Caco-2 (cell line): ENCODE measurements around the gene ZNF324. TPM values are rescaled to one million over a fixed set of nuclear protein-coding genes. Genes with fewer than 3 reads are reported as not detected.
"Not testable (repeated sequence)": the region's sequence is repeated elsewhere in the genome, so short reads cannot be mapped to it uniquely, and the experiment has no call there.

Experiments used
- BruUV-seq: library from RNA; stranded (reverse); fragments of 400-500 nt; replicated peaks from 2 replicates; lab custom pipeline; 2021; lab: Mats Ljungman, UMichigan
- CTCF ChIA-PET: fragments of 300-600 bp; sonication (Branson Sonifier 250); formaldehyde crosslinking; loops from one replicate; lab custom pipeline; 2022; ENCODE audit warnings: antibody characterized with exemption; lab: Charles Lee
- POLR2A ChIA-PET: fragments of 300-600 bp; sonication (Branson Sonifier 250); formaldehyde crosslinking; loops from one replicate; lab custom pipeline; 2022; ENCODE audit warnings: antibody characterized with exemption; lab: Charles Lee
- DNase-seq, 2 experiments: peaks; one replicate each; pipeline versions ENCODE4 v3.0.0 to v3.0.0-alpha.2; 2020 to 2022
- H3K27me3 ChIP-seq: replicated peaks from 2 replicates; pipeline ENCODE4 v1.6.0; 2011; ENCODE audit warnings: low read length; ENCODE audit not compliant: control insufficient read depth, insufficient read depth
- H3K36me3 ChIP-seq: 2 replicates; pipeline ENCODE4 v1.5.1; 2011; ENCODE audit warnings: low read length; ENCODE audit not compliant: control insufficient read depth, insufficient read depth
- H3K4me1 ChIP-seq: fragments of 250-450 bp; sonication (Bioruptor Pico); 2 replicates; pipeline ENCODE4 v1.5.1; 2020; ENCODE audit warnings: mild to moderate bottlenecking
- H3K4me3 ChIP-seq: 2 replicates; pipeline ENCODE4 v1.5.1; 2011; ENCODE audit warnings: low read depth, mild to moderate bottlenecking, control low read depth, low read length
- H3K9me3 ChIP-seq: fragments of 250-450 bp; sonication (Bioruptor Pico); 2 replicates; pipeline ENCODE4 v1.5.1; 2020; ENCODE audit warnings: mild to moderate bottlenecking, moderate library complexity
- H3K27ac Mint-ChIP-seq: one replicate; pipeline ENCODE4 v1.8.0; 2022; ENCODE audit warnings: mixed read lengths; ENCODE audit not compliant: unreplicated experiment
- H3K27me3 Mint-ChIP-seq: one replicate; pipeline ENCODE4 v1.8.0; 2022; ENCODE audit warnings: mixed read lengths; ENCODE audit not compliant: insufficient read depth, unreplicated experiment
- H3K36me3 Mint-ChIP-seq: one replicate; pipeline ENCODE4 v1.8.0; 2022; ENCODE audit warnings: mild to moderate bottlenecking, mixed read lengths; ENCODE audit not compliant: insufficient read depth, unreplicated experiment
- H3K4me1 Mint-ChIP-seq: one replicate; pipeline ENCODE4 v1.8.0; 2022; ENCODE audit warnings: low read depth, mixed read lengths; ENCODE audit not compliant: unreplicated experiment
- H3K4me3 Mint-ChIP-seq: one replicate; pipeline ENCODE4 v1.8.0; 2022; ENCODE audit warnings: mild to moderate bottlenecking, moderate library complexity, mixed read lengths; ENCODE audit not compliant: unreplicated experiment
- H3K9me3 Mint-ChIP-seq: one replicate; pipeline ENCODE4 v1.8.0; 2022; ENCODE audit warnings: mixed read lengths; ENCODE audit not compliant: unreplicated experiment
- CTCF ChIP-seq, 2 experiments: fragments of 200-600 bp in 1 of 2; IDR thresholded peaks; 1 replicate in 1 of 2; 2 replicates in 1 of 2; pipeline versions ENCODE4 v1.5.1 to v1.8.0; 2011 to 2022; ENCODE audit warnings: antibody characterized with exemption in 1 of 2, control low read depth in 1 of 2, inconsistent platforms in 1 of 2, low read depth in 1 of 2, low read length in 1 of 2, mild to moderate bottlenecking in 1 of 2, moderate library complexity in 1 of 2; ENCODE audit not compliant: insufficient read depth in 1 of 2, severe bottlenecking in 1 of 2, unreplicated experiment in 1 of 2
- intact Hi-C: fragments of 100-400 bp; cut with micrococcal nuclease; formaldehyde crosslinking; loops from one replicate; pipeline ENCODE4 v1.10.0; 2022; ENCODE audit not compliant: unreplicated experiment
- total RNA-seq: library from RNA; stranded (reverse); gene quantifications from 2 replicates; pipeline ENCODE4 v1.2.3, GENCODE V29; 2022

The ZNF324 gene
- total RNA-seq, 1 experiment from 2014 or later: 10.6 TPM

DNA sequence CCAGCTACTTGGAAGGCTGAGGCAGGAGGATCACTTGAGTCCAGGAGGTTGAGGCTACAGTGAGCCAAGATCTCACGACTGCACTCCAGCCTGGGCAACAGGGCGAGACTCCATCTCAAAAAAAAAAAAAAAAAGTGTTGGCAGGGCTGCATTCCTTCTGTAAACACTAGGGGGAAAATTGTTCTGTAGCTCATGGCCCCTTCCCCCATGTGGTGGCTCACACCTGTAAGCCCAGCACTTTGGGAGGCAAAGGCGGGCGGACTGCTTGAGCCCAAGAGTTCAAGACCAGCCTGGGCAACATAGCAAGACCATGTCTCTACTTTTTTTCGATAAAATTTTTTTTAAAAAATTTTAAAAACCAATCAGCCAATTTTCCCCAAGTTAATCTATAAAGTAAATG, 17.5 kb downstream of the ZNF324 start:
- BruUV-seq, H3K9me3 Mint-ChIP-seq, intact Hi-C loops, H3K27ac Mint-ChIP-seq, H3K4me1 ChIP-seq, H3K36me3 Mint-ChIP-seq, H3K36me3 ChIP-seq, H3K4me1 Mint-ChIP-seq, CTCF ChIA-PET, DNase-seq, H3K27me3 ChIP-seq, H3K4me3 ChIP-seq, H3K4me3 Mint-ChIP-seq, H3K27me3 Mint-ChIP-seq, H3K9me3 ChIP-seq: not testable (repeated sequence)
- TF ChIP-seq CTCF (IDR thresholded peaks at IDR 0.05; ENCODE audit: insufficient read depth in 1 of 2, low read depth in 1 of 2, low read length in 1 of 2, severe bottlenecking in 1 of 2, unreplicated experiment in 1 of 2): peak in 1 of 2 experiments; percentile 22
- POLR2A ChIA-PET: interaction anchor here (1.0 kb wide), 1 partner anchor 35 kb away, joined by 3 read pairs; the partner anchor contains the start of gene ZBTB45

DNA sequence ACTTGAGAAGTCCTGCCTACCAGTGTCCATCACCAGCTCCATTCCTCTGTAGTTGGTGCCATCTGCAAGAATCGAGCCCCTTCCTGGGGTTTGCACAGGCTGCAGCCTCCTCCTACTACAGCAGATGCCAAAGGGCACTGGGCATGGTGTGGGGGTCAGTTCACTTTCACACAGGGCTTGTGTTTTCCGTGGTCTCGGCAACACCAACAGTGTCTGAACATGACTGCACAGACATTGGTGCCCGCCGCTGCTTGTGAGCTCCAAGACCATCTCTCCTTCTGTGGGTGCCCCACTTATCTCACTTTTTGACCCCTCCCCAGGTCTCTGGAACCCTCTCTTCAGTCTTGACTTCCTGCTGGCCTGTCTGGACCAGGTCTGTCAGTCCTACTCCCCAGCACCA, 24.5 kb downstream of the ZNF324 start:
- ChIA-PET POLR2A (no interaction called here), CTCF (no interaction called here)
- Histone ChIP-seq H3K4me3 (no peak overlapping the region), H3K36me3 (no peaks in the 10 kb centered on the region), H3K9me3 (no peaks in the 10 kb centered on the region), H3K4me1 (no peaks in the 10 kb centered on the region), H3K27me3 (no peaks in the 10 kb centered on the region)
- DNase-seq: no peak
- no peak overlapping the region for H3K27ac Mint-ChIP-seq
- H3K4me1 Mint-ChIP-seq: no peaks in the 10 kb centered on the region
- H3K36me3 Mint-ChIP-seq: no peaks in the 10 kb centered on the region
- no TSS peak for BruUV-seq
- no peaks in the 10 kb centered on the region for H3K9me3 Mint-ChIP-seq
- H3K27me3 Mint-ChIP-seq: no peaks in the 10 kb centered on the region
- TF ChIP-seq CTCF (IDR thresholded peaks at IDR 0.05; ENCODE audit: insufficient read depth in 1 of 2, low read depth in 1 of 2, low read length in 1 of 2, severe bottlenecking in 1 of 2, unreplicated experiment in 1 of 2): no peak
- intact Hi-C loops: no loop called here
- no peak overlapping the region for H3K4me3 Mint-ChIP-seq

GRCh38 chr19:58492265-58492664, 25.4 kb downstream of the ZNF324 start:
- H3K4me3 Mint-ChIP-seq: no peak overlapping the region
- H3K27me3 Mint-ChIP-seq: no peaks in the 10 kb centered on the region
- POLR2A ChIA-PET: no interaction called here
- CTCF ChIA-PET: no interaction called here
- TF ChIP-seq CTCF (IDR thresholded peaks at IDR 0.05; ENCODE audit: insufficient read depth in 1 of 2, low read depth in 1 of 2, low read length in 1 of 2, severe bottlenecking in 1 of 2, unreplicated experiment in 1 of 2): no peak
- Histone ChIP-seq H3K9me3 (no peaks in the 10 kb centered on the region), H3K4me3 (no peak overlapping the region), H3K4me1 (no peaks in the 10 kb centered on the region), H3K36me3 (no peaks in the 10 kb centered on the region), H3K27me3 (no peaks in the 10 kb centered on the region)
- no peaks in the 10 kb centered on the region for H3K4me1 Mint-ChIP-seq
- H3K36me3 Mint-ChIP-seq: no peaks in the 10 kb centered on the region
- H3K27ac Mint-ChIP-seq: no peak overlapping the region
- no peaks in the 10 kb centered on the region for H3K9me3 Mint-ChIP-seq
- intact Hi-C loops: no loop called here
- BruUV-seq: no TSS peak
- no peak for DNase-seq
